Suppressor macrophage treated with lipopolysaccharide for 1 hour (primary cell): ENCODE data around the gene NKRF.
A peak's percentile ranks its signal among the peaks of the same experiment; 100 is the strongest.

Source experiments
- DNase-seq, 3 donors: peaks; one replicate each; pipeline ENCODE4 v3.0.0-alpha.2; 2020 to 2022

NKRF gene

DNA sequence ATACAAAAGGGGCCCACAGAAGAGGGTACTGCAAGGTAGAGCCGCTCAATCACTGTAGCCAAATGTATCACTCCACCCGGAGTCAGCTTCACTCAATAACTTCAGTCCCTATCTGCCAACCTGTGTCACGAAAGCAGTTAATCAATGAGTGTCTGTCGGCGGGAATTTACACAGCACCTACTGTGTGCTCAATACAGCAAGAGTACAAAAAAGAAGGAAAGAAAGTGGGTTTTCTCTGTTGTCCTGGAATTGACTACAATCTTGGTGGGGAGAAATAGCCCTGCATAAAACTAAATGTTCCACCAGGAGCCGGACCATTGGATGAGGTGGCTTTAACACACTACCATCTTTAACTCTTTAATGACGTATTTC, 780 bp upstream of the NKRF start:
- DNase-seq = no peak

DNA sequence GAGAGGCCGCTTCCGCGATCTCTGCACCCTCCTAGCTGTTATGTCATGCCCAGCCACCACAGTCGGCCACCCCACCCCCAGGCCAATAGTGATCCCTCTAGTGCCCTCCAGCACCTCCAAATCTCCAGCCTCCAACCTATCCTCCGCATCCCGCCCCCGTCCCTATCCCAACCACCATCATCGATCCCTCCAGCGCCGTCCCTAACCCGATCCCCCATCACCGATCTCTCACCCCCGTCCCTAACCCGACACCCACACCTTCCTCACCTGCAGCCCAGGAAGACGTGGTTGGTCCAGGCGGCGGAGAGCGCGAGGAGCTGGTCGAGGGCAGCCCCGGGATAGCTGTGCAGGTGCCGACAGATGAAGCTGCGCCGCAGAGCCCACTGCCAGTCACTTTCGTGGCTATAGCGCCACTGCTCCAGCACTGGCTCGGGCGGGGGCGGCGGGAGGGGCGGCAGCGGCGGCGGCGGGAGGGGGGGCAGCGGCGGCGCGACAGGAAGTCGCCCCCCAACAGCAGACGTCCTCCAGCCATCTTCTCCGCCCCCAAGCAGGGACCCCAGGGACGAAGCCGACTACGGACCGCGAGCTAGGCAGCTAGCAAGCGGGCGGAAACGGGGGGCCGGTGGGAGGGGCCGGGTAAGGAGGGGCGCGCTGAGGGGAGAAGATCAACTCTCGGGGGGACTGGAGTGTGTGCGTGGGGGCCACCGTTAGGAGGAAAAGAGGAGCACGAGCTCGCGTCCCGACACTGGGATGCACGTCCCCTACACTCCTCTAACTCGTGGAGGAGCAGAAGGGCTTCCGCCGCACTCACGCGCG, 552 bp downstream of the NKRF start:
- peak in 2 of 3 donors; percentile 34 to 51 for DNase-seq

DNA sequence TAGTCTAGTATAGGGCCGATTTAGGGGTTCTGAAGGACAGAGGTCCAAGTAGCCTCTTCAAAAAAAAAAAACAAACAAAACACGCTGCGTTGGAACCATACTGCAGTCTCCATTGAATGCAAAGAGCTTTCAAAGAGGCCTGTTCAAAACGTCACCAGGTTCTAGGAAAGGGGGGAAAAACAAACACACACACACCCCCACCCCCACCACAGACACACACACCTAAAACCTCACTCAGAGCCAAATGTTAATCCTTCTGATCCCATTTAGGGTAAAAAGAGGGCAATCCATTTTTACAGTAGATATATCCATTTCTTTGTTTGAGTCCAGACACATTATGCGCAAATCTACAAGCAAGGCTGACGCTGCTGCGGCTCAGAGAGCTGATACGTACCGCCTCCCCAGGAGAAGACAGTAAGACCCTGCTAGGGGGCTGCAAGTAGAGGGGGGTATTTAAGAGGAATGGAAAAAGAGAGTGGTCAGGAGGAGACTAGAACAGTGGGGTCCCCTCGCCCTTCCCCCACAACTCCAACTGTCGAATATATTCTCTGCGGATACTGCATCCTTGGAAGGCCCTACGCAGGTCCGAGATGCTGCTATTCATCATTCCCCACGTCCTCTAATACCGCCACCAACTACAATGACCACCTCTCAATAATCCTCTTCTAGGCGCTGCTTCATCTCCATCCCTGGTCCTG, 1.3 kb downstream of the NKRF start:
- no peak for DNase-seq

DNA sequence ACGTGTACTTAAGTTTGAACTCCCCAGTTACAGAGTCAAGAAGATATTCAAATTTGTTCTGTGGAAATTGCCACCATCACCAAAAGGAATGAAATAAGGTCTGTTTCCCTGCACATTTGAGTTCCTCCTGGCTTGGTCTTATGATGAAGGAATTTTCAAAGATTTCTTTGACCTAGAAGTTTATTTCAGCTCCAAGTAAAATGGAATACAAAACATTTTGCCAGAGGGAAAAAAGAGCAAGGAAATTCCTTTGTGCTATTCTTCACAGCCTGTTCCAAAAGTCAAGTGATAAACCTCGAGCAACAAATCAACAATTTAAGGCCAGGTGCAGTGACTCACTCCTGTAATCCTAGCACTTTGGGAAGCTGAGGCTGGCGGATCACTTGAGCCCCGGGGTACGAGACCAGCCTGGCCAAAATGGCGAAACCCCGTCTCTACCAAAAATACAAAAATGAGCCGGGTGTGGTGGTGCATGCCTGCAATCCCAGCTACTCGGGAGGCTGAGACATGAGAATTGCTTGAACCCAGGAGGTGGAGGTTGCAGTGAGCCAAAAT, 3.4 kb downstream of the NKRF start:
- no peak for DNase-seq

DNA sequence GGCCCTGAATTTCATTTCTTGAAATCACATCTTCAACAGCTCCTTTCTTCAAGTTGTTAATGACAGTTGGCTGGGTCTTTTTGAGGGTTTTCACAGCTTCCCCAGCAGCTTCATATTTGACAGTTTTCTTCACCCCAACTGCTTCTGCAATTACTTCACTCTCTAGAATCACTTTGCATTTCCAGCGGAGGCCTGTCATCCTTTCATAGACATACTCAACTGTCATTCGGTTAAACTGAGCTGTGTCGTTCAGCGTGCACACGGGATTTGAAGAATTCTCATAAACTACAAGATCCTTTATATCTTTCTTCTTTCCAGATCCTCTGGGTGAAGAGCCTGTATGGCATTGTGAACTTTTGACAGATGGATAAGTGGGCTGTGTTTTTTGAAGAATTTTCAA, 16.4 kb downstream of the NKRF start:
- no peak for DNase-seq

DNA sequence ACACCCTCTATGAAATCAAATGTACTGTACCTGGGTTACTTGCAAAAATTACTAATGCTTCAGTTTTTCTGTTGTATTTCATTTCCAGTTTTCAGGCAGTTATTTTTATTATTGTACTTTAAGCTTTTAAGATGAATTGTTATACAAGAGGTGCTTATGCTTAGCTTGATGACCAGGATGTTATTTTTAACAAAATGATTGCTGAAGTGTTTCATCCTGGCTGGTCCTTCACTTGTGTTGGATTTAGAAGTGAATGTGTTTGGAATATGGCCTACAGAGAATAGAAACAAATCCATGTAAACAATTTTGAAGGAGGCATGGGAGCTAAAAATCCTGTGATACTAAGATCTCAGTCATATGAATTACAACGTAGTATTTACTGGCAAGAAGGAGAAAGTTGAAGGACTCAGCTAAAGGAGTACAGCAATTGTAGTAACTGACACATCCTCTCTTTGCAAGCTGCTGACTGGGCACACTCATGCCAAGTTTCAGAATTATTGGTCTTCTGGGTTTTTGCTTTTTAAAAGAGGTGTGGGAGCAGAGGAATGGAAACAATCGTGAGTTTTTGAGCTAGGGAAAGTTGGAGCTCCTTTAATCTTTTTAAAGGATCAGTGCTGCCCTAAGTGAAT, 22.7 kb downstream of the NKRF start:
- DNase-seq = no peak

DNA sequence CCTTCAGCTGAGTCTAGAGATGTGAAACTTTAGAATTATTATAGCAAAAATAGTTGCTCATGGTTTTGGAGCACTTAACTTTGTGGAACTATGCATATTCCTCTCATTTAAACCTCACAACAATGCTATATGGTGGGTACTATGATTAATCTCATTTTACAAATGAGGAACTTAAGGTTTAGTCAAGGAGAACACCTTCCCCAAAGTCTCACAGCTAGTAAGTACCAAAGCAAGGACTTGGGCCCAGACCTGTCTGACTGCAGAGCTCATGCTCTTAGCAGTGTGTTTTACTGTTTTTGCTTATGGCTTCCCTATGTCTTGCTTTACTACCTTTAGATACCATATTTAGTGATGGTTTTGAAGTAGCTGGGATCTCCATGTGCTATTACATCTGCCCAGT, 26.8 kb downstream of the NKRF start:
- no peak for DNase-seq

DNA sequence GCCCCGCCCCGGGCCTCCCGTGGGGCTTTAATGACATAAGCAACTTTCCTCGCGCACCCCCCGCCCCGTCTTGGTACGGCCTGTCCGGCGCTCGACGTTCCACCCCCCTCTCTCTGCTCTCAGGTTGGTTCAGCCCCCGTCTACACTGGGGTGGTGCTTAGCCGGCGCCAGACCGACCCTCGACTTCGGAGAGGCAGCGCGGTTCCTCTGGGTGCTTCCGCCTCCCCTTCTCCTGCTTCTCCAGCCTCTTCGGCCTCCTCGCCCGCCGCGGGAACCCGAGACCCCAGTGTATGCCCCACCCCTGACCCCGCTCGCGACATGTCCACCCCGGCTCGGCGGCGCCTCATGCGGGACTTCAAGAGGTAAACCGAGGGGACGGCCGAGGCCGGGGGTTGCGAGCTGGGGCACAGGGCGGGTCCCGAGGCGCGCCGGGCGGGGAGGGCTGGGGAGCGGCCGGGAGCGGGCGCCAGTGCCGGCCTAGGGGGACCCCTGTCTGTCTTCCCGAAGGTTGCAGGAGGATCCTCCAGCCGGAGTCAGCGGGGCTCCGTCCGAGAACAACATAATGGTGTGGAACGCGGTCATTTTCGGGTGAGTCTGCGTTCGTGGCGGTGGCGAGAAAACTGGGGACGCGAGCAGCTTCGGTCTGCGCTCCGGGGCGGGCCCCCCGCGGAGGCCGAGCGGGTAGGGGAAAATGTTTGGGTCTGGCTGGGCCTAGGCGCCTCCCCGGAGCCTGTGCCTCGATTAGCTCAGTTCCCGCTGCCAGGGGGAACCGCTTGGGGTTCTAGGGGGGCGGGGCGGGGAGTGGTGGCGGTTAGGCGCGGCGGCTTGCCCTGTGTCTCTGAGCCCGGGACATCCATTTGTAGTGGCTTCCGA, 31.6 kb downstream of the NKRF start, which contains the start of gene UBE2A:
UBE2A (plus strand) TSS at position 170 of the 873 bp plus-strand sequence; CDS start at position 319, 149 bp downstream.
- DNase-seq = peak; percentile 88 to 96 (median 93)

DNA sequence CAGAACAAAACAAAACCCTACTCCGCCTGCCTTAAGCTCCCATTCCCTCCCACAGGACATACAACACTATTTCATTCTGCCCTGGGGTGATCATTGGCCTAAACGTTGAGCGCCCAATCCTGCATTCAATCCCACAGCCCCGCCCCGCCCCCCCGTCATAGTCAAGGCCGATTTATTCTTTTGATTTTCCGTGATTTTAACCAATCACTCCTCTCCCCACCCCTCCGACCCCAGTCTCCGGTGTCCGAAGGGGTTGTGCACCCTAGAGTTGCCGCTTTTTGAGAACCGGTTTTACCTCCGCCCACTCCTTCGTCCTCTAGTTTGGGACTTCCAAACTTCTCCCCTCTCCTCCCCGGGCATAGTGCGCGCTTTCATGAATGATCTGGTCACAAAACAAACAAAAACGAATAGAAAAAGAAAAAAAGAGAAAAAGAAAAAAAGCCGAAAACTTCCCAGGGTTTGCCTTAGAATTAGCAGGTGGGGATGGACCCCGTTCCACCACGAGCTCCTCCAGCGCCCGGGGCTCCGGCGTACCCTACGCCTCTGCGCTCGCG, 32.3 kb downstream of the NKRF start:
- peak; percentile 58 to 73 (median 71) for DNase-seq

DNA sequence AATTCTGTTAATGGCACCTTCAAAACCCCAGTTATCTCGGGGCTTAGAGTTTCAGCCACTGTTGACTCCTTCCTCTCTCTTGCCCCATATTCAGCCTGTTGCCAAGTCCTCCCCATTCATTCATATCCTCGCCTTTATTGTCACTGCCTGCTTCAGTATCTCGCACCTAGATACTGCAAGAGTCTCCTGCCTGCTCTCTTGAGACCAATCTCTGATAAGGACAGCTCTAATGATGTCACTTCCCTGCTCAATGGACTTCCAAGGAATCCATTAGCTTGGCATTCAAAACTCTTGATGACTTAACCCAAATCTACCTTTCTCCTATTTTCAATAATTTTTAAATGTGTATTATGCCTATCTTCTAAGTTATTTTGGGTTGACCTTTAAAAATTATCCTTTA, 33.0 kb downstream of the NKRF start:
- DNase-seq = no peak

DNA sequence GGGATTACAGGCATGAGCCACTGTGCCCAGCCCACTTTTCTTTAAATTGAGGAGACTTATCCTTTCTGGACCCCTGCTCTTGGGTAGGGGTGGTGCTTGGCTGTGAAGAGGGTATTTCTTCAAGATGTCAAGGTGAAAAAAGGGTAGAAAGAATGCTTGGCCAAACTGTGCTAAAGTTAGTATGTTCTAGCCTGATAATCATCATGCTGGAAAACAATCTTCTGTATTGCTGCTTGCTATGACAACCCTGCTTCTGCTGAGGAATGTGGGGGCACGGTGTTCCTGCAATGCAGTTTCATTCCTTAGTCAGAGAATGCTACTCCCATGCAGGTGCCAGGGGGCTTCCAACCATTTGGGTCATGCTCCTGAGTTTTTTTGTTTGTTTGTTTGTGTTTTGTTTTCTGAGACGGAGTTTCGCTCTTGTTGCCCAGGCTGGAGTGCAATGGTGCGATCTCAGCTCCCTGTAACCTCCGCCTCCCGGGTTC, 35.8 kb downstream of the NKRF start:
- DNase-seq = no peak

DNA sequence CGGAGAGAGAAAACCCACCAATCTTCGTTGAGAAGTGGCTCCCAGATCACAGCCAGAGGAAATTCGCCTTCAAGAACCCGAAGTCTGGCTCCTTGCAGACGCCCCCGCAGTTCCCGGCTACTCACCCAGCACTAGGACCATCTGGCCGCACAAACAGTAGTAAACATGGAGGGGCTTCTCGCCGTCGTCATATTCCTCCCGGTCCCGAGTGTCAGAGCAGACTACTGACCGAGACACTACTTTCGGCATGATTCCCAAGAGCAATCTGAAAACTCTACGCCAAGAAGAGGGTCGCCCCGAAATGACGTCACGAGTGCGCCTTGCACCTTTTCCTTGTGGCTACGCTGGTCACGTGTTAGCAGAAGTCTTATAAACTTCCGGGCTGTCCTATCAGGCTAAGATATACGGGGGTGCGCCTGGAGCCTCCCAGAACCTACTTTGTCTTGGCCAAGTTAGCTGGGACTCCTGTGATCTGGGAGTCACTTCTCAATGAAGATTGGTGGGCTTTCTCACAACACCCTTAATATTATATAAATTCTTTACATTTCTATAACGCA, 41.0 kb downstream of the NKRF start, which contains the start of gene STEEP1:
STEEP1 (minus strand) TSS at position 303 of the 557 bp plus-strand sequence; CDS start at position 249, 54 bp downstream.
- DNase-seq = peak; percentile 92 to 93 (median 92)

DNA sequence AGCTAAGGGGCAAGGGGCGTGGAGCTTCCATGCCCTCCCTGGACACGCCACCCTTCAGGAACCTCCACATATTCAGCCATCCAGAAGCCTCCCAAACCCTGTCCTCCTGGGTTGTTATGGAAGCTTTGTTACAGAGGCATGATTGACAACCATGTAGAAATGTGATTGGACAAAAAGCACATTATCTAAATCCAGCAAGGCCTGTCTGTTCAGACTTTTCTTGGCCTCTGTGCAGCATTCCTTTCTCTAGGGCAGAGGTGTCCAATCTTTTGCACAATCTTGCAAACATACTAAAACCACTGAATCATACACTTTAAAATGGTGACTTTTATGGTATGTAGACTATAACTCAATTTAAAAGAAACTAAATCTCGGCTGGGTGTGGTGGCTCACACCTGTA, 53.7 kb downstream of the NKRF start:
- DNase-seq = no peak

DNA sequence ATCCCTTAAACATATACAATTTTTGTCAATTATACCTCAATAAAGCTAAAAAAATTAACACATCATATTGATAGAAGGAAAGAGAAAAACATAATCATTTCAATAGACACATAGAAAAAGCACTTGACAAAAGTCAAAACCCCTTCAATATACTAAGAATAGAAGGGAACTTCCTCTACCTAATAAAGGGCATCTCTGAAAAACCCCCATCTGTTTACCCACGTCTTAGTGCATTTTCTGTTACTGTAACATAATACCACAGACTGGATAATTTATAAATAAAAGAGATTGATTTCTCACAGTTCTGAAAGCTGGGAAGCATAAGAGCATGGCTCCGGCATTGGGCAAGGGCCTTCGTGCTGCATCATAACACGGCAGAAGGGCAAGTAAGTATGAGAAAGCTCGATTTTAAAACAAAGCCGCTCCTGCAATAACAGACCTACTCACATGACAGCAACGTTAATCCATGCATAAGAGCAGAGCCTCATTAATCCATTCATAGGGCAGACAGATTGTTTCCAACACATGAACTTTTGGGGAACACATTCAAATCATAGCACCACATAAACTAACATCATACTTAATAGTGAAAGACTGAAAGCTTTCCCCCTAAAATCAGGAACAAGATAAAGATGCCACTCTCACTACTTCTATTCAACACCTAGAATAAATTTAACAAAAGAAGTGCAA, 56.8 kb downstream of the NKRF start:
- no peak for DNase-seq

DNA sequence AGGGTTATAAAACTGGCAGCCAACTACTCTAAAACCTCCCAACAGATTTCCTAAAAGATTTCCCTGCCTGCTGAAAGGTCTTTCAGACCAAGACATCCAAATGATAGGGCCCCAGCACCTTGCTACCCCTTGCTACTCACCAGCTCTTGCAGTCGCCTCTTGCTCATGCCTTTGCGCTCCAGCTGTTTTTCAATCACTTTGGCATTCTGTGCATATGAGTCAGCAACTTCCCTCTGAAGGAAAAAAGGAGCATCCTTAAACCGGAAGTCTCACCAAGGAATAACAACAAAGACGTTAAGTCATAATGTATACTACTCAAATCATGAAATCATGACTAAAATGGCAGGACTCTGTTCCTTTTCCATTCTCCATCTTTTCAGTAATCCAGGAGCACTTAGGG, 65.0 kb downstream of the NKRF start:
- DNase-seq = no peak

DNA sequence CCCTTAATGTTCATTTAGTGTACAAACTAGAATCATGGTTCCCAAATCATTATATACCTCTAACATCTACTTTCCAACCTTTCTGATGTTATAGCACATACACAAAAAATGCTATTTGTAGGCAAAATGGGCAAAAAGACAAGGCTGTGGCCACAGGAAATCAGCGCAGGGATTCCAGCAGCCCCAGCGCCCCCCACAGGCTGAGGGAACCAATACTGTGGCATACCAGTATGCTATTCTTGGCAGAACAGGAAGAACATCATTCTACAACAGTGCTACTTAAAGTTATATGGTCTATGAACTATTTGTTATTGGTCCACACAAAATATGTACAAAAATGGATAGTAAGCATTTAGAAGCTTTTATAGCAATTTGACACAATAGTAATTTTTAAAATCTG, 66.4 kb downstream of the NKRF start:
- peak in 1 of 3 donors; percentile 13 for DNase-seq
